NCI-H146 treated with DMSO at 0.1 percent for 48 hours (cell line): ENCODE data around the gene NIPBL.
"Not testable (repeated sequence)": the region's sequence is repeated elsewhere in the genome, so short reads cannot be mapped to it uniquely, and the experiment has no call there.

Source experiments
- DNase-seq: peaks from one replicate; lab custom pipeline; 2025; ENCODE audit not compliant: unreplicated experiment; lab: John Stamatoyannopoulos, UW

NIPBL gene

GRCh38 chr5:36945687-36946086, 69.1 kb downstream of the NIPBL start:
- no peak for DNase-seq

GRCh38 chr5:36946101-36946500, 69.5 kb downstream of the NIPBL start:
- no peak for DNase-seq

- DNase-seq = no peak
These were observed 71.5 kb downstream of the NIPBL start for GRCh38 chr5:36948041-36948440.

- no peak for DNase-seq
These were observed 72.1 kb downstream of the NIPBL start for GRCh38 chr5:36948650-36949049.

GRCh38 chr5:36949593-36949992, 73.0 kb downstream of the NIPBL start:
- DNase-seq = no peak

GRCh38 chr5:36950586-36951457, 74.3 kb downstream of the NIPBL start:
- DNase-seq = no peak

GRCh38 chr5:36953043-36953442, 76.5 kb downstream of the NIPBL start:
- DNase-seq = no peak

GRCh38 chr5:36957953-36958537, 81.5 kb downstream of the NIPBL start:
- DNase-seq = no peak

- DNase-seq = no peak
These were observed 82.0 kb downstream of the NIPBL start for GRCh38 chr5:36958612-36959011.

GRCh38 chr5:36965179-36965578, 88.6 kb downstream of the NIPBL start:
- no peak for DNase-seq

- DNase-seq = no peak
These were observed 93.3 kb downstream of the NIPBL start for GRCh38 chr5:36969700-36970395.

- DNase-seq = no peak
These were observed 101.6 kb downstream of the NIPBL start for GRCh38 chr5:36978196-36978595.

- no peak for DNase-seq
These were observed 105.6 kb downstream of the NIPBL start for GRCh38 chr5:36982146-36982545.

- DNase-seq = no peak
These were observed 108.8 kb downstream of the NIPBL start for GRCh38 chr5:36985387-36985786.

- DNase-seq = no peak
These were observed 111.8 kb downstream of the NIPBL start for GRCh38 chr5:36988396-36988795.

- DNase-seq = no peak
These were observed 122.0 kb downstream of the NIPBL start for GRCh38 chr5:36998578-36998977.

- DNase-seq = no peak
These were observed 125.7 kb downstream of the NIPBL start for GRCh38 chr5:37002176-37002751.

- no peak for DNase-seq
These were observed 128.7 kb downstream of the NIPBL start for GRCh38 chr5:37005252-37005651.

- no peak for DNase-seq
These were observed 129.5 kb downstream of the NIPBL start for GRCh38 chr5:37005946-37006540.

GRCh38 chr5:37013181-37013580, 136.6 kb downstream of the NIPBL start:
- DNase-seq = not testable (repeated sequence)

GRCh38 chr5:37014321-37014720, 137.8 kb downstream of the NIPBL start:
- DNase-seq = no peak
